Measurements from ENCODE around the gene ABCC11.
"Not testable (repeated sequence)": the region's sequence is repeated elsewhere in the genome, so short reads cannot be mapped to it uniquely, and the experiment has no call there.

Gene ABCC11

DNA sequence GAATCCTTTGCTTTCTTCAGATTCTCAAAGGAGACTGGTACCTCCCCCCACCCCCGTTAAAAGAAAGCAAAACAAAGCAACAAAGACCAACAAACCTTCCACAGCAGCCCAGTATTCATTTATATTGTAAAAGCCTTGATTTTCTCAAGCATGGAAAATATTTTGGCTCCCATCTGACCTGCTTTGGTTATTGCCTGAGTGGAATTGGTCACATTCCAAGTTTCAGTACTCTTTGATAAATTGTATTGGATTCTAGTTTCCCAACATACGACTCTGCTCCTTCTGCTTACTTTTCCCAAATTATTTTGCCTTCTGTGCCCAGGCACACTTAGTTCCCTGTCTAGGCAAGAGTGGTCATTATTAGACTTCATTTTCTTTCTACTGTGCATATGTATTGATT lies 1.3 kb downstream of the ABCC11 start:
- no peak for DNase-seq

DNA sequence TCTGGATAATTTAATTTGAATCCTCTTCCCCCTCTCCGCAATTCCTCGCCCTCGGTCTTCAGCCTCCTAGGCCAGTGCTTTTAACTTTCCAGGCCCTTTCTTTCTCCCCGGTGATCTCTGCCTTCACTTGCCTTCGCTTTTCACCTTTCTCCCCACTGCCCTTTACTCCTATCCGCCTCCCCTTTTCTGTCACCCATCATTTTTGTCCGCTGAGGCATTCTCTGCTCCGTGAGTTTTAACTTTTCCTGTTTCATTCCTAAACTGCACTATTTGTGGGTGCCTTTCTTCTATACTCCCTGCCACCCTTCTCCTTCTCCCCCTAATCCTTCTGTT lies 2.5 kb downstream of the ABCC11 start:
- DNase-seq, result no peak

DNA sequence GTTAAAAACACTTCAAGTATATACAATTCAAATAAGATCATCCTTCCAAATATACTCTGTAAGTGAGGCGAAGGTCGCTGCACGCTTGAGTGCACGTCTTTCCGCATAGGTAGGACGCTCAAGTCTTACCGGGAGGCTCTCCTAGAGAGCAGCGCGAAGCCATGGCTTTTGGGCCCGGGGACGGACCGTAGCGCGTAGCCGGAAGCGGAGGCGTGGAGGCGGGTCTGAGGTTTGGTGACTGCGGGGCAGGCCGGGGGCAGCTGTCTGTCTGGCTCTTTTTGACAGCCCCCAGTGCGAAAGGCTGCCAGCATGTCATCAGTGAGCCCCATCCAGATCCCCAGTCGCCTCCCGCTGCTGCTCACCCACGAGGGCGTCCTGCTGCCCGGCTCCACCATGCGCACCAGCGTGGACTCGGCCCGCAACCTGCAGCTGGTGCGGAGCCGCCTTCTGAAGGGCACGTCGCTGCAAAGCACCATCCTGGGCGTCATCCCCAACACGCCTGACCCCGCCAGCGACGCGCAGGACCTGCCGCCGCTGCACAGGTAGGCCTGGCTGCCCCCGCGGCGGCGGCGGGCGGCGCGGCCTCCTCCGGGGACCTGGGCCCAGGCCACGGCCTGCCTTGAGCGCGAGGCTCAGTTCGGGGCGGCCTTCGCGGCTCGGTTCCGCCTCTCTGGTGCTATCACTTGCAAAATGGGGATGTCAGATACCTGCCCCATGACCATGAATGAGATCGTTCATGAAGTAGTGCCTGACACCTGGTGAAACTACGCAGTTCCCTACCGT lies 3.1 kb downstream of the ABCC11 start, which contains the start of gene LONP2:
Gene LONP2 (plus strand): TSS at position 221 of the 783 bp plus-strand sequence. CDS start 89 bp downstream, at position 310.
- DNase-seq, result peak; percentile 93 to 96 (median 95)

DNA sequence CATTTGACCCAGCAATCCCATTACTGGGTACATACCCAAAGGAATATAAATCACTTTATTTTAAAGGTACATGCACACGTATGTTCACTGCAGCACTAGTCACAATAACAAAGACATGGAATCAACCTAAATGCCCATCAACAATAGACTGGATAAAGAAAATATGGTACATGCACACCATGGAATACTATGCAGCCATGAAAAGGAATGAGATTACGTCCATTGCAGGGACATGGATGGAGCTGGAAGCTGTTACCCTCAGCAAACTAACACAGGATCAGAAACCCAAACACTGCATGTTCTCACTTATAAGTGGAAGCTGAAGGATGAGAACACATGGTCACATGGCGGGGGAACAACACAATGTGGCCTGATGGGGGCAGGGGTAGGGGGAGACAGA lies 7.2 kb downstream of the ABCC11 start:
- DNase-seq, result not testable (repeated sequence)

DNA sequence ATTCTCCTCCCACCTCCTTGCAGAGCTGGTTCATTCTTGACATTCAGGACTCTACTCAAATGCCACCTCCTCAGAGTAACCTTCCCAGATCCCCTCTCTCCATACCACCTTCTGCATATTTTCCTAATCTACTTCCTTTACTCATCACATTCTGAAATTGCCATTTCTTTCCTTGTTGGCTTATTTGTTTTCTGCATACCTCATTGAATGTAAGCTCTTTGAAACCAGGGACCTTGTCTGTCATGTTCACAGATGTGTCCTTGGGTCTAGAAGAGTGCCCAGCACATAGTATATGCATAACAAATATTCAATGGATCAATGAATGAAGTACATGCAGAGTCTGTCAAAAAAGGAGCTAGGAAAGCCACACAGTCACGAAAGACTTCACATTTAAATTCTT lies 11.1 kb downstream of the ABCC11 start:
- no peak for DNase-seq

DNA sequence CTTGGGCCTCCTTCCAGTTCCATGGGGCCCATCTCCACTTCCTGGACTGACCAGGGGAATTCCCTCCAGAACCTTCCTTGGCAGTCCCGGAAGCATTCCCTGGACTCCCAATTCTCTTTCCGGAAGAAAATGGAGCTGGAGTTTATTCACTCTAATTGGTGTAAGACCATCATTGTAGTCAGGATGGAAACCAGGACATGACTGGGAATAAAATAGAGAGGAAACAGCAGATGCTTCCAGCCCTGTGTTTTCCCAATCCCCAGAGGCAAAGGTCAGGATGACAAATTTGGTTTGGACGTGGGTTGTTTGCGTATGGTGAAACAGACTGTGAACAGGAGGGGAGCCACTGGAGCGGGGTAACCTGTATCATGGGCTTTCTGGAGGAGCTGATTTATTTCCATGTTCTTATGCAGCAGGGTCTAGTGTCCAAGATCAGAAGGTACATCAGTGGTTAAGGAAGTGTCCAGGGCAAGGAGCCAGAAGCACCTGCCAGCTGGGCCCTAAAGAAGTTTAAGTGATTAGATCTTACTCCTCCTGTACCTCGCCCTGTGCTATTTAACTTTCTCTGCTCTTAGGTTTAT lies 11.7 kb downstream of the ABCC11 start:
- no peak for DNase-seq

DNA sequence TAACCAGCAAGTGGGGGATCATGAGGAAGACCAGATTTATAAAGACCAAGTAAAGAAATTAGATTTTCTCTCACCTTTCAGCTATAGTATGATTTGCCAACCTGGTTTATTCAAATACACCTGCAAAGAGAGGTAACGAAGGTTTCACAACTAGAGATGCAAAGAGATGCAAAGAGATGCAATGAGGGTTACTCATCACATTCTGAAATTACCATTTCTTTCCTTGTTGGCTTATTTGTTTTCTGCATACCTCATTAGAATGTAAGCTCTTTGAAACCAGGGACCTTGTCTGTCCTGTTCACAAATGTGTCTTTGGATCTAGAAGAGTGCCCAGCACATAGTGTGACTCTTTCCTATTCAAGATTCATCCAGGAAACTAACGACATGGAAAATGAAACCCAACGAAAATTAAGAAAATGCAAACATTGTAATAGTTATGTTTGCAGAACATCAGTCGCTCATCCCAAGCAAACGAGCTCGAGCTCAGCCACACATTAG lies 12.2 kb downstream of the ABCC11 start:
- no peak for DNase-seq

DNA sequence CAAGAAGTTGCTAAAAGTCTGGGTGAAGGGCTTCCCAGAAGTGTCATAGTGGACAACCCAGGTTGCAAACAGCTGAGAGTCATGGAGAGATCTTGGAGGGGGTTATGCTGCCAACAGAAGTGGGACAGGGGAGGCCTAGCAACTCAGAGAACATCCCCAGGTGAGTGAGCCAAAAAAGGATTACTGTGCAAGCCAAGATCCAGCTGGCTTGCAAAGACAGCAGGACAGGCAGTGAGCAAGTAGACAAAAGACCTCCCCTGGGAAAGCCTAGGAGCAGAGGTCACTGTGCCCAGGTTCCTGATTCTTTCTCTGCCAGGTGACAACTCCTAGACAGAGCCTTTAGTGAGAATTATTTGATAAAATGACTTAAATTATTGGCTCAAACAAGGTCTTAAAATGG lies 12.7 kb downstream of the ABCC11 start:
- DNase-seq, result no peak

DNA sequence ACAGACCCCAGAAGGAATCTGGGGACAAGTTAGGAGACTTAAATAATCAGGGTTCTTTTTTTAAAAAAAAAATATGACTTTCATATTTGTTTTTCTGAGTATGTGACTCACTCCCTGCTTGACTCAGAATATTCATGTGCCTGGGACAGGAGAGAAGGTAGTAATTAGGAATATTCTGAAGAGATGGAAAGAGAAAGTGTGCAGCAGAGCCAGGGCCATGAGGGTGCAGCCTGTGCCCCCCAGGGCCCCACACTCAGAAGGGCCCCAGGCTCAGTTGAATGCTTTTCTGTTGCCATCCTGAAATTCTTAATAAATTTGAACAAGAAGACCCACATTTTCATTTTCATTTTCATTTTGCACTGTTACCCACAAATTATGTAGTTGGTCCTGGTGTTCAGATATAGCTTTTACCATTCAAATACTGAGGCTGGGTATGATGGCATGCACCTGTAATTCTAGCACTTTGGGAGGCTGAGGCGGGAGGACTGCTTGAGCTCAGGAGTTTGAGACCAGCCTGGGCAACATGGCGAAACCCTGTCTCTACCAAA lies 14.8 kb downstream of the ABCC11 start:
- DNase-seq, result no peak

DNA sequence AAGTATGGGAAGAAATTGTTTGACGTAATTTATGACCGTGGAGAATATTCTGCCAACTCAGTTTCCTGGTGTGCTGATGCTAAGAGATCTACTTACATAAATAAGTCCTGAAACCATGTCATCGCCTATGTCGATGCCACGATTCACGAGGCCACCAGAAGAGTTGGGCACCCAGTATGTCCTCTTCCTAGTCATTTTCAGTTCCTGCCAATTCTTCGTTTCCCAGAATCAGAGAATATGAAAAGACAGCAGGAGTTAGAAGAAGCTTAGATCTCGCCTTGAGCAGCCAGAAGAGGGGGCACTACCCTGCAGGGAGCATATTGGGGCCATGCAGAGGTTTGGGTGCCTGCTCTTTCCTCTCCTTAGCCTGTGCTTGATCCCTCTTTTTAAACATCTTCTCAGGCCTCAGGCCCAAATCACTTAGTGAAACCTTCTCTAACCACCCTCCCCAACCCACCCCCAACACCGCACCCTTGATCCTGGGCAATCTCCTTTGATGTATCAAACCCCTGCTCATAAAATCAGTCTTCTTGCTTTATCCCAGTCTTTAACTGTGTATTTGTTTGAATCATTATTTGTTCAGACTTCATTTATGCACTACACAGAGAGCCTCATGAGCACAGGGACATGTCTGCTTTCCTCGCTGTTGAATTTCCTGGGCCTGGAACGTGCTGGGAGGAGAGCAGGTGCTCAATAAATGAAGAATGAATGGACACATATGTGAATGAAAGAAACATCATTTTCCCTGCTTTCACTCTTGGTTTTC lies 15.4 kb downstream of the ABCC11 start:
- peak; percentile 61 to 74 (median 72) for DNase-seq

DNA sequence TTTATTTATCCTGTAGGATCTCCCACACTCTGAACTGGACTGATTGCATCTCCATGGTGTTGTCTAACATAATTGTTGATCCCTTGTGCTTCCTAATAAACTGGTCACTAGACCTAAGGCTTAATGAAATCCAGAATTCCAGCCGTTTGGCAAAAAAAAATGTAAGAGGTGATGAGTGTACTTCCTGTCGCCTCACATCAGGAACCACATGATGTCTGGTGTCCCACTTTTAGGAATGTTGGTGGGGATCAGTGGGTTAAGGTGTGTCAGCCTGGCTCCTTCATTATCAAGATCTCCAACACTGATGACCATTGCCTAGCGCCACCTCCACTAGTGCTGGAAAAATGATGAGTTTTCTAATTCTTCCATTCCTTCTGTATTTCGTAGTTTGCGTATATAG lies 21.9 kb downstream of the ABCC11 start:
- DNase-seq, result no peak

DNA sequence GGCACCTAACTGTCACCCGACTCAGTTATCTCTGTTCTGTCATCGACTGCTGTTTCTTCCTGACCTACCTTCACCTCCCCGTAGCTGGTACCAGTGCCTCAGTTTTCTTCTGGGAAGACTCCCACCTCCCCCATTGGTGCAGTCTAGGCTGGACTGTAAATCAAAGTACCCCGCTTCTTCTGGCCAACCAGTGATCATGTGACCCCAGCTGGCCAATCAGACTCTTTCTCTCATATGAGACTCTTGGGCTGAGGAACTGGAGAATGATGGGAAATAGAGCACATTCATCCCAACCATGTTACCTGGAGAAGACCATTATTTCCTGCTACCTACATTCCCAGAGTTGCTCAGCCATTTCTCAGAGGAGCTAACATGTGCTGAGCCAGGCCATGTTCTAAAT lies 23.8 kb downstream of the ABCC11 start:
- no peak for DNase-seq

DNA sequence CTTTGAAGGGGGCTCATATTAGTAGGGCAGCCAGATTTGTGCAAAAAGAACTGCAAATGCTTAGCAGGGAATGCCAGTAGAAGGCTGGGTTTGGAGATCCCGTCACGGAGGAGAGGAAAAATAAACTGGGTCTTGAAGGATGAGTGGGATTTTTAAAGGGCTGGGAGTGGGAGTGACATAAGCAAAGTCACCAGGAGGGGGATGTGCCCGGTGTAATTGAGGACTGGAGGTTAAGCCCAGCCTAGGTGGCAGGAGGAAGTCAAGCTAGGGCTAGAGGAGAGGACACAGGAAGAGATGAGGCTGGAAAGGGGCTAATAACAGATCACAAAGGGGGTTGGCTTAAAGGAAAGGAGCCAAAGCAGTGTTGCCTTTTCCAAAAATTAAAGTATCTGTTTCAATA lies 26.4 kb downstream of the ABCC11 start:
- DNase-seq, result no peak

DNA sequence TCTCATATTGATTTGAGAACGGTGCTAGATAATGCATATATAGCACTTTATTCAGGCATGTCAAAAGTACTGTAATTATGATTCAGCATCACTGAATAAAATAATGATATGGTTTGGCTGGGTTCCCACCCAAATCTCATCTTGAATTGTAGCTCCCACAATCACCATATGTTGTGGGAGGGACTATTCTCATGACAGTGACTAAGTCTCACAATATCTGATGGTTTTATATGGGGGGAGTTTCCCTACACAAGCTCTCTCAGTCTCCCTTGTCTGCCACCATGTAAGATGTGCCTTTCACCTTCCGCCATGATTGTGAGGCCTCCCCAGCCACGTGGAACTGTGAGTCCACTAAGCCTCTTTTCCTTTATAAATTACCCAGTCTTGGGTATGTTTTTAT lies 28.9 kb downstream of the ABCC11 start:
- DNase-seq, result no peak

DNA sequence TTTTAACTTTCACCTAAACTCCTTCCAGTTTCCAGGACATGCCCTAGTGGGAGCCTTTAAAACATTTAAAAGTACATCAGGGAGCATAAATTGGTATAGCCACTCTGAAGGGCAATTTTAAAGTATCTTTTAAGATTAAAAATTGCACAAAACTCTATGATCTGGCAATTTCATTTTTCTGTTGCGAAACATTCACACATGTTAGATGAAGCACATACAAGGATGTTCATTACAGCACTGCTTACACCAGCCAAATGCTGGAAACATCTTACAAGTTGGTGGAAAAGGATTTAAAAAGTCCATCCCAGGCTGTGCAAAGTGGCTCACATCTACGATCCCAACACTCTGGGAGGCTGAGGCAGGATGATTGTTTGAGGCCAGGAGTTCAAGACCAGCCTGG lies 29.6 kb downstream of the ABCC11 start:
- no peak for DNase-seq

DNA sequence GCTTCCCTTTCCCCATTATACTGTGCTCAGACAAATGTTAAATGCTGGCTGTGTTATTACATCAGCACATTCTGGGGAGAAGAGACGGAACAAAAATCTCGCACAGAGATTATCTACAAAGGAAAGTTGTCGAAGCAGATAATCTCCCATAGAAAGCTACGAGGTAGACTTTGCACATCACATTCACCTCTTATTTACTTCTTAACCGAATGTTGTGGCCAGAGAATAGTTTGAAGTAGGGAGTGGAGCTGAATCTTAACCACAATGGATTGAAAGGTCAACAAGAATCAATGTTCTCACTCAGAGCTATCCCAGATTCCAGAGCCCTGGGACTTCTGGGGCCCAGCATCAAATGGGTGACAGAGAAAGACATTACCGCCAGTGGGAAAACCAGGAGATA lies 31.6 kb downstream of the ABCC11 start:
- no peak for DNase-seq

DNA sequence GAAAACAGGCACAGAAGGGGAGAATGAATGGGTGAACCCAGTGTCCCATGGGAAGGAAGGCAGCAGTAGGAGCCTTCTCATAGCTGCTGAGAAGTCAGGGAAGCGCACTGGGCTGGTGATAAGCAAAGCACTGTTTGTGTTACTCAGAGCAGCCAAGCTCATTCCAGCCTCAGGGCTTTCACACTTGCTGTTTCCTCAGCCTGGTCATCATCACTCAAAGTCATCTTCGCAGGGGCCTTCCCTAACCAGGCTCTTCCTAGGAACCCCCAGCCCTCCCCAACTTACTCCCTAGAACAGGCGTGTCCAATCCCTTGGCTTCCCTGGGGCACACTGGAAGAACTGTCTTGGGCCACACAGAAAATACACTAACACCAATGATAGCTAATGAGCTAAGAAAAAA lies 35.3 kb downstream of the ABCC11 start:
- no peak for DNase-seq

DNA sequence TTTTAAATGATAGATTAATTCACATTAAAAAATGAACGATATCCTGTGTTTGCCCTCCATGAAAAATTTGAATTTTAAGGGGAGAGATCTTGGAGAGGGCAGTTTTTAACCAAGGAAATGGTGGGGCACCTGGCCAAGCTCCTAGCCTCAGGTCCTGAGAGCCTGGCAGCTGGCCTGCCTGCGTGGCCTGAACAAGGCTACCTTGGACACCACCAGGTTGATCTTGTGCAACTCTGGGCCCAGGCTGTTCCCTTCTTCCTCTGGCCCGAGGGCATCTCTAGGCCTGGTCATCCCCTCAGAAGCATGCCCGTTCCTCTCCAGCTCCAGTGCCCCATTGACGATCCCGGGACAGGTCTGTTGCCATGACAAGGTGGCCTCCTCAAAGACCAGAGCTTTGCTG lies 36.6 kb downstream of the ABCC11 start:
- no peak for DNase-seq

DNA sequence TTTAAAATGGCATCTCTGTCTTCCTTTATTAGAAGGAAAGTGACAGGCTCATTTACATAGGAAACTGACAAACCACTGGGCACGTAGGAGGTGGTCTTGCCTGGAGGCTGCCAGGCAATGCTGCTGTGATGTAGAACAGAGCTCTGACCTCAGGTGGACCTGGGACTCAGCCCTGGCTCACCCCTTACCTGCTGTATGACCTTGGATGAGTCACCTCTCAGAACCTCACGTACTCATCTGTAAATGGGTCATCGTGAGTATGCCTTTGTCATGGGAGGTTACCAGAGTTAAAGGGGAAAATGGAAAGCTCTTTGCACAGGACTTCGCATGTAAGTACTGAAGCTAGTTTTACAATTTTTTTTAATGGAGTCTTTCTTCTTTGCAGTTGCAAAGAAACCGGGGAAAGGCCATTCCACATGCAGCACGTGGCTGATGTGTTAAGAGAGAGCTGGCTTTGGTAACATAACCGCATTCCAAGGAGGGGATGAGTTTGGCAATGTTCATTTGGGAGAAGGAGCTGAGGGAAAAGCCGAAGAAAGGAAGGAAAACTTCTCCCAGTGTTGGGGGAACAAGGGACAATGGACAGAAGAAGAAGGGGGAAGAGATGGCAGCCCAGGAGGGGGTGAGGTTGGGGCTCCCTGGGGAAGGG lies 40.6 kb downstream of the ABCC11 start:
- DNase-seq, result no peak

DNA sequence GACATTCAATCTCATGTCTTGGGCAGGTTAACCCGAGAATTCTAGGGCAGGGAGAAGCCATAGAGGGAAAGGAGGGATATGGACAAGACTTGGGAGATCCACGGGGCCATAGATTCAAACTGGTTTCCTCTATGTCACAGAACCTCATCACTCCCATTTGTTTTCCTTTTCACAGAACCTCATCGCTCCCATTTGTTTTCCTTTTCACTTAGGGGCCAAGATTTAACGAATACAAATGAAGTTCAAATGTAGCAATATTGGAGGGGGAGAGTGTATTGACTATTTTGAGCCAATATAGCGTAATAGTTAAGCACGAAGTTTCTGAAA lies 42.6 kb downstream of the ABCC11 start:
- DNase-seq, result no peak

DNA sequence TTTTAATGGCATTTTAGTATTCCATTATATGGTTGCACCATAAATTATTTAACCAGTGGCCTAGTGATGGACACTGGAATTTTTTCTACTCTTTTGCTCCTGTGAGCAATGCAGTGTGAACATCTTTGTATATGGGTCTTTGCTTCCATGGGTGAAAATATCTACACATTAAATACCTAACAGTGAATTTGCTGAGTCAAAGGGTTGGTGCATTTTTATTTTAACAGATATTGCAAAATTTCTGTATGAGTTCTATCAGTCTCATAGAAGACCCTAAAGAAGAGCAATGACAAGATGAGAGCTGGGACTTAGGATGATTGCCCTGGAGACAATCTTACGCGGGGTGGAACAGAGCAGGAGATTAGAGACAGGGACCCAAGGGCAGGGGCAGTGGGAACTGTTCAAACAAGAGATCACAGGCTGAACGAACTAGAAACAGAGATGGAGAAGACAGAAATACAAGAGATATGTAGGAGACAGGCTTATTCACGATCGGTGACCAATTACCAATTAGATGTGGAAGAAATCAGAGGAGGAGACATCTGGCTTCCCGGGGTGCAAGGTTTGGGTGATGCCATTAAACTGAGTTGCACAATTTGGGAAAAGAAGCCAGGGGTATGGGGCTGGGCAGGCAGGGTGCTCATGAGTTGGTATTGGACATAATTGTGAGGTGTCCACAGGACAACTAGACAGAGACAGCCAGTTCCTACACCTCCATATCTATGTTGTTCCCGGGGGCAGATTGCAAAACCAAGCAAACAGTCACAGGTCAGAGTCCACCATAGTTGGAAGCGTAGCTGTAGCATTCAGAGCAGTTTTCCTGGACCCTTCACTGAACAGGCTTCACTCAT lies 43.1 kb downstream of the ABCC11 start:
- DNase-seq, result no peak

Measured in suppressor macrophage (primary cell).